T-helper 1 cell (primary cell): ENCODE data around the gene RHO.

Experiments
- DNase-seq, 5 donors: peaks; one replicate each; pipeline ENCODE4 v3.0.0-alpha.2; 2012 to 2020

RHO gene

DNA sequence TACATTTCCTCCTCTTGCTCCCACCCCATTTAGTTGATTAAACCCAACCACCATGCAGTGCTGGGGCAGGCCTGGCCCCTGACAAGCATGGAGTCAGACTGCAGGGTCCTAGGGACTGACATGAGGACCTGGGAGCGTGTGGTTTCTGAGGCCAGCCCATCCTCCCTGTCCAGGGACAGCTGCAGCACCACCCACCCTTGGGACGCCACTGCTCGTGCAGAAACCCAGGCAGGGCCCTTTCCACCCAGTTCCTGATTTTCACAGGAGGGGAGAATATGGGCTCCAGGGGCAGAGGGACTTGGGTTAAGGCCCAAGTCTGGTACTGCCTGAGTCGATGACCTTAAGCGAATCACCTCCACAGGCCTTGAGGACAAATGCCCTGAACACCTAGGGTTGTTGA lies 54.4 kb downstream of the RHO start:
- no peak for DNase-seq

DNA sequence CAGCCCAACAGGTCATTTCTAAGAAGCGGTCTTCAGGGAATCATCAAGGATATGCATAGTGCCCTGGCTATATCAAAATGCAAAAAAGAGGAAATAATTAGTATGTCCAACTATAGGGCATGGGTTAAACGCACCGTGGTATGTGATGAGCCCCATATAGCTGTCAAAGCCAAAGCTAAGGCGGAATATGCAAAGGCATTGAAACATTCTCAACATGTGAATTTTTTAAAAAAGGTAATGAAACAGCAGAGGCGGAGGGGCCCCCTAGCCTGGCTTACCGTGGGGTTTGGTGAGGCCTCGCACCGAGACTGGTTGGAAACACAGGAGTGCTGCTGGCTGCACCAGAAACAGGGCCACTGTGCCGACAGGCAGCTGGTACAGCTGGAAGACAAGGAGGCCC lies 54.9 kb downstream of the RHO start:
- no peak for DNase-seq

DNA sequence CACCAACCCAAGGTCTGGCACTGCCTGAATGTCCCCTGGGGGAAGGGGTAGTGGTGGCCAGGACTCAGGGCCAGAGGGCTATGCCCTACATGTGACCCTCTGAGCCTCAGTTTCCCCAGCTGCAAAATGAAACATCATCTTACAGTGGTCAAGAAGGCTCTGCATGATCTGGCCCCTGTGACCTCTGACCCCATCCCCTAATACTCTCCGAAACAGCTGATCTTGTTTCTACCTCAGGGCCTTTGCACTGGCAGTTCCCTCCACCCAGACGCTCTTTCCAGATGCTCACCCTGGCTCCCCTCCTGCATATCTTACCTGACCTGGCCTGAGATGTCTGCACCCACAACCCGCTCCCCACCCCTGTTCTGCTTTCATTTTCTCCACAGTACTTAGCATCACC lies 56.2 kb downstream of the RHO start:
- DNase-seq = no peak
